Activated naive CD4-positive, alpha-beta T cell treated with anti-CD3 and anti-CD28 coated beads for 36 hours (primary cell): ENCODE data around the gene KCNK4. TPM values are rescaled to one million over a fixed set of nuclear protein-coding genes. Genes with fewer than 3 reads are reported as not detected.

Experiments used
- CTCF ChIA-PET: fragments of 350-600 bp; sonication (Branson Sonifier 250); formaldehyde crosslinking; loops from one replicate; lab custom pipeline; 2021; ENCODE audit warnings: antibody characterized with exemption; lab: Charles Lee
- DNase-seq: peaks from one replicate; pipeline ENCODE4 v3.0.0-alpha.2; 2020
- H3K27ac Mint-ChIP-seq: one replicate; pipeline ENCODE4 v1.8.0; 2021; ENCODE audit warnings: mild to moderate bottlenecking, mixed read lengths
- H3K27me3 Mint-ChIP-seq: one replicate; pipeline ENCODE4 v1.8.0; 2021; ENCODE audit warnings: low read depth, mixed read lengths
- H3K36me3 Mint-ChIP-seq: one replicate; pipeline ENCODE4 v1.8.0; 2021; ENCODE audit warnings: low read depth, mixed read lengths
- H3K4me1 Mint-ChIP-seq: one replicate; pipeline ENCODE4 v1.8.0; 2021; ENCODE audit warnings: low read depth, mixed read lengths
- H3K4me3 Mint-ChIP-seq: one replicate; pipeline ENCODE4 v1.8.0; 2021; ENCODE audit warnings: mild to moderate bottlenecking, moderate library complexity, mixed read lengths
- H3K9me3 Mint-ChIP-seq: one replicate; pipeline ENCODE4 v1.8.0; 2021; ENCODE audit warnings: mixed read lengths
- intact Hi-C: fragments of 100-400 bp; cut with micrococcal nuclease; formaldehyde crosslinking; loops from one replicate; pipeline ENCODE4 v1.15.1; 2023
- total RNA-seq, 2 experiments: library from RNA; stranded (reverse); gene quantifications; one replicate each; pipeline ENCODE4 v1.2.3, GENCODE V29; 2021

The KCNK4 gene
- total RNA-seq, 2 experiments from 2014 or later, result 0.41 TPM; not detected in 1

DNA sequence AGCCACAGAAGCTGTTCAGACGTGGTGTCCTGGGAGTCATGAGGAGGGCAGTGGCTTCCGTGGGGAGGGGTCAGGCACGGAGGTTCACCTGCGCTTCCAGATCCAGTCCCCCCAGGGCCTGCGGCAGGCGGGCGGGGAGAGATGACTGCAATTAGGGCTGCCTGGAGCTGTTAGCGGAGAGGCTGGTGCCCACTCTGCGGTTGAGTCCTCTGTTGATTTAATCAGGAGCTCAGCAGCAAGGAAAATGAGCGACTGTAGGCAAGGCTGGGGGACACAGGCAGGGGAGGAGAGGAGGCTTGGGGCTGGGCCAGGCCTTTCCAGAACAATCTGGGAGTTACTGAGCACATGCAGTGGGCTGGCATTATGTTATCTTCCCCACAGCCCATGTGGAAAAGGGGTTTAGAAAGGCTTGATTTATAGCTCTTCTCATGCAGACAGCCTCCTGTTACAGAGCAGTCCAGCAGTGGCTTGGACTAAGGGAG is 26.7 kb upstream of the KCNK4 start:
- Mint-ChIP-seq H3K4me3 (no peak overlapping the region), H3K9me3 (no peaks in the 10 kb centered on the region), H3K36me3 (peaks cover under 1% of the 10 kb centered on the region), H3K27me3 (no peaks in the 10 kb centered on the region), H3K4me1 (peaks cover 14% of the 10 kb centered on the region), H3K27ac (no peak overlapping the region)
- CTCF ChIA-PET, result interaction anchor here (1.6 kb wide), 1 partner anchor 12 kb away, joined by 4 read pairs; no protein-coding TSS in a partner anchor
- no peak for DNase-seq
- intact Hi-C loops, result no loop called here

GRCh38 chr11:64265176-64266160 is 25.6 kb upstream of the KCNK4 start:
- Mint-ChIP-seq H3K36me3 (no peaks in the 10 kb centered on the region), H3K27me3 (no peaks in the 10 kb centered on the region), H3K9me3 (no peaks in the 10 kb centered on the region), H3K4me1 (peaks cover 8% of the 10 kb centered on the region), H3K4me3 (no peak overlapping the region), H3K27ac (no peak overlapping the region)
- CTCF ChIA-PET, result no interaction called here
- no peak for DNase-seq
- intact Hi-C loops, result no loop called here

GRCh38 chr11:64266339-64266738 is 24.8 kb upstream of the KCNK4 start:
- Mint-ChIP-seq H3K36me3 (no peaks in the 10 kb centered on the region), H3K27me3 (no peaks in the 10 kb centered on the region), H3K9me3 (no peaks in the 10 kb centered on the region), H3K27ac (no peak overlapping the region), H3K4me1 (peaks cover 8% of the 10 kb centered on the region), H3K4me3 (no peak overlapping the region)
- no peak for DNase-seq
- CTCF ChIA-PET, result no interaction called here
- intact Hi-C loops, result no loop called here

DNA sequence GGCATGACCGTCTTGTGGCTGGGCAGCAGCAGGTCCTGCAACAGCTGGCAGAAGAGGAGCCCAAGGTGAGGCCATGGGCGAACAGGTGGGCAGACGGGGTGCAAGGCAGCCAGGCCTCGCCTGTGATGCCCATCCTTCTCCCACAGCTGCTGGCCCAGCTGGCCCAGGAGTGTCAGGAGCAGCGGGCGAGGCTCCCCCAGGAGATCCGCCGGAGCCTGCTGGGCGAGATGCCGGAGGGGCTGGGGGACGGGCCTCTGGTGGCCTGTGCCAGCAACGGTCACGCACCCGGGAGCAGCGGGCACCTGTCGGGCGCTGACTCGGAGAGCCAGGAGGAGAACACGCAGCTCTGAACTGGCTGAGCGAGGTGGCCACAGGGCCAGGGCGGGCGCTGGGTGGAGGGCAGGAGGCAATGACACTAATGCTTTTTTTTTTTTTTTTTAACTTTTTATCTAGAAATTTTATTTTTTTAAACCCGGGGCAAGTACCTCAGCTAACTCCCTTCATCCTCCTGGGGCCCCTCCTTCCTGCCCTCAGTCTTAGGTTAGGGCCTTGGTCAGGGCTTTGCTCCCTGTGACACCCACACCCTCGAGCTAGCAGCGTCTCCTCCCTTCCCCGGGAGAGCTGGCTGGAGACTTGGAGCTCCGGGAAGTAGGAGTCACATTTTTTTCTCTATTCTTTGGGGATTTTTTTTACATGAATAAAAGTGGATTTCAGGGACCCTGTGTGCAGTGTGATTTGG is 23.7 kb upstream of the KCNK4 start:
- CTCF ChIA-PET, result interaction anchor here (0.7 to 2.0 kb wide), 4 partner anchors 33 to 63 kb away, joined by 3 to 10 read pairs (median 6); partner anchors contain the start of gene CATSPERZ
- intact Hi-C loops, result no loop called here
- Mint-ChIP-seq H3K4me1 (peaks cover 14% of the 10 kb centered on the region), H3K9me3 (no peaks in the 10 kb centered on the region), H3K27me3 (no peaks in the 10 kb centered on the region), H3K27ac (no peak overlapping the region), H3K4me3 (no peak overlapping the region), H3K36me3 (no peaks in the 10 kb centered on the region)
- DNase-seq, result no peak

DNA sequence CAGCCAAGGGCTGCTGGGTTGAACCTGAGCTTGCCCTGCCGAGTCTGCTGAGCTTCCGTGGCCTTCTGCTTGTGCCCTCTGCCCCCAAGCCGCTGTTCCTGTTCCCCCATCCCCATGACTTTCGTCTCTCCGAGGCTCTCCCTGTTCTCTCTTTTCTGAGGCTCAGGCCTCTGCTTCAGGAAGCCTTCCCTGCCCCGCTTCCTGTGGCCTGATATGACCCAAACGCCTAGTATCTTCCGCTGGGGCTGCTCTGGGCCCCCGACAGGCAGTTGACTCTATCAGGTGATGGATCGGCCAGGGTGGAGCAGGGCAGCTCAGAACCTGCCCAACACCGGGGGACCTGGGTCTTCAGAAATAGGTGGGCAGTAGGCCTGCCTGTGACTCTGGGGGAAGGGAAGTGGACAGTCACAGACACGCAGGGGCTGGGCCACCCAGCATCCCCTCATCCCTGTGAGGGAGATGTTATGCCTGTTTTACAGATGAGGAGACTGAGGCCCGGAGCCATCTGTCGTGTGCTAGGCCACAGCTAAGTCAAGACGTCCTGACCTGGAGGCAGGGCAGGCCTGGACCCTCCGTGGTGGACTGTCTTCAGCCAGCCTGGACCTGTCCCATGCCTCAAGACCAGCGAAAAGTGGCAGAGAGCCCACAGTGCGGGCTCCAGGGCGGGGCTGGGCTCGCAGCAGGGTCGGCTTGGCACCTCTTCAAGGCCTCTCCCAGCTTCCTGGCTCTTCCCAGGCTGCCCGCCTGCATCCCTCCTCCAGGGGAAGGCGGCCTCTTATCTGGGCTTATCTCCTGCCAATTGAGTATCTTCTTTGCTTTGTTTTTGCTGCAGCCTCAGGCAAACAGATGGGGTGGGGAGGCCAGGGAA is 22.8 kb upstream of the KCNK4 start:
- intact Hi-C loops, result no loop called here
- Mint-ChIP-seq H3K36me3 (no peaks in the 10 kb centered on the region), H3K9me3 (no peaks in the 10 kb centered on the region), H3K4me3 (peak overlapping the region; percentile 90), H3K27me3 (no peaks in the 10 kb centered on the region), H3K27ac (peak overlapping the region; percentile 88), H3K4me1 (peaks cover 15% of the 10 kb centered on the region)
- DNase-seq, result no peak
- CTCF ChIA-PET, result interaction anchor here (0.8 to 3.0 kb wide), 7 partner anchors 17 to 91 kb away, joined by 3 to 20 read pairs (median 4); partner anchors contain the start of genes CATSPERZ and PLCB3

GRCh38 chr11:64268893-64269539 is 22.1 kb upstream of the KCNK4 start:
- intact Hi-C loops, result loop anchor here (1.0 kb wide), 2 partner anchors 18 to 23 kb away; partner anchors contain the start of genes PLCB3 and PPP1R14B
- peak; percentile 61 for DNase-seq
- H3K27me3 Mint-ChIP-seq, result no peaks in the 10 kb centered on the region
- no peaks in the 10 kb centered on the region for H3K36me3 Mint-ChIP-seq
- H3K9me3 Mint-ChIP-seq, result no peaks in the 10 kb centered on the region
- H3K4me3 Mint-ChIP-seq, result peak overlapping the region; percentile 90
- H3K27ac Mint-ChIP-seq, result peak overlapping the region; percentile 88
- CTCF ChIA-PET, result interaction anchor here (0.8 to 3.0 kb wide), 6 partner anchors 18 to 90 kb away, joined by 3 to 20 read pairs (median 6); partner anchors contain the start of genes CATSPERZ and PLCB3
- H3K4me1 Mint-ChIP-seq, result peaks cover 15% of the 10 kb centered on the region

- intact Hi-C loops, result loop anchor here (1.0 to 2.0 kb wide), 11 partner anchors 16 to 84 kb away; partner anchors contain the start of genes CCDC88B, DNAJC4, ESRRA and FKBP2
- Mint-ChIP-seq H3K9me3 (no peaks in the 10 kb centered on the region), H3K27me3 (no peaks in the 10 kb centered on the region), H3K4me3 (peak overlapping the region; percentile 90), H3K27ac (peak overlapping the region; percentile 88), H3K36me3 (no peaks in the 10 kb centered on the region), H3K4me1 (peaks cover 15% of the 10 kb centered on the region)
- DNase-seq, result peak; percentile 98
- CTCF ChIA-PET, result interaction anchor here (0.8 to 3.5 kb wide), 6 partner anchors 19 to 90 kb away, joined by 3 to 56 read pairs (median 5); partner anchors contain the start of genes CATSPERZ and PLCB3
Measured at GRCh38 chr11:64269540-64270220, 21.4 kb upstream of the KCNK4 start.

- CTCF ChIA-PET, result interaction anchor here (0.7 to 2.7 kb wide), 4 partner anchors 12 to 29 kb away, joined by 3 to 8 read pairs (median 4); no protein-coding TSS in a partner anchor
- Mint-ChIP-seq H3K4me3 (no peak overlapping the region), H3K27ac (no peak overlapping the region), H3K36me3 (peaks cover 6% of the 10 kb centered on the region), H3K9me3 (no peaks in the 10 kb centered on the region), H3K4me1 (peaks cover 7% of the 10 kb centered on the region), H3K27me3 (no peaks in the 10 kb centered on the region)
- intact Hi-C loops, result no loop called here
- DNase-seq, result no peak
Measured at GRCh38 chr11:64275031-64275800, 15.9 kb upstream of the KCNK4 start.

DNA sequence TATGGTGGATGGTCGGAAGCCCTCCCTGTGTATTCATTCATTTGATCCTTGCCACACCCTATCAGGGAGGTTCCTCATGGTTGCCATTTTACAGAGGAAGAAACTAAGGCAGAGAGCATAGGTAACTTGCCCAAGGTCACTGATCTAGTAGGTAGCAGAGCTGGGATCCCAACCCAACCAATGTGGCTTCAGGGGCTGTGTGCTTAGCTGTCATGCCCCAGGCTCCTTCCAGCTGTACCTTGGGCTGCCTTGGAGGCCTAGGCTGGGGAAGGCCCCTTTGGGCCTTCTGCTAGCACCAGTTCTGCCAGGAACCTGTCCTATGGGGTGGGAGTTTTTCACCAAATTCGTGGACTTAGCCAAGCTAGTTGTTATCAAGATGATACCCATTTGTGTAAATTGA is 15.3 kb upstream of the KCNK4 start:
- H3K27ac Mint-ChIP-seq, result no peak overlapping the region
- CTCF ChIA-PET, result interaction anchor here (0.9 to 2.7 kb wide), 3 partner anchors 25 to 28 kb away, joined by 3 to 8 read pairs (median 4); no protein-coding TSS in a partner anchor
- H3K4me1 Mint-ChIP-seq, result peaks cover 7% of the 10 kb centered on the region
- DNase-seq, result no peak
- intact Hi-C loops, result no loop called here
- H3K9me3 Mint-ChIP-seq, result no peaks in the 10 kb centered on the region
- no peak overlapping the region for H3K4me3 Mint-ChIP-seq
- no peaks in the 10 kb centered on the region for H3K27me3 Mint-ChIP-seq
- peaks cover 6% of the 10 kb centered on the region for H3K36me3 Mint-ChIP-seq
